NCI-H2171 treated with DMSO at 0.1 percent for 48 hours (cell line): Measurements from ENCODE around the gene PCDHAC1.
A peak's percentile ranks its signal among the peaks of the same experiment; 100 is the strongest.
"Not testable (repeated sequence)": the region's sequence is repeated elsewhere in the genome, so short reads cannot be mapped to it uniquely, and the experiment has no call there.

Experiments used
- DNase-seq: peaks from one replicate; lab custom pipeline; 2025; lab: John Stamatoyannopoulos, UW

Gene PCDHAC1, protein sequence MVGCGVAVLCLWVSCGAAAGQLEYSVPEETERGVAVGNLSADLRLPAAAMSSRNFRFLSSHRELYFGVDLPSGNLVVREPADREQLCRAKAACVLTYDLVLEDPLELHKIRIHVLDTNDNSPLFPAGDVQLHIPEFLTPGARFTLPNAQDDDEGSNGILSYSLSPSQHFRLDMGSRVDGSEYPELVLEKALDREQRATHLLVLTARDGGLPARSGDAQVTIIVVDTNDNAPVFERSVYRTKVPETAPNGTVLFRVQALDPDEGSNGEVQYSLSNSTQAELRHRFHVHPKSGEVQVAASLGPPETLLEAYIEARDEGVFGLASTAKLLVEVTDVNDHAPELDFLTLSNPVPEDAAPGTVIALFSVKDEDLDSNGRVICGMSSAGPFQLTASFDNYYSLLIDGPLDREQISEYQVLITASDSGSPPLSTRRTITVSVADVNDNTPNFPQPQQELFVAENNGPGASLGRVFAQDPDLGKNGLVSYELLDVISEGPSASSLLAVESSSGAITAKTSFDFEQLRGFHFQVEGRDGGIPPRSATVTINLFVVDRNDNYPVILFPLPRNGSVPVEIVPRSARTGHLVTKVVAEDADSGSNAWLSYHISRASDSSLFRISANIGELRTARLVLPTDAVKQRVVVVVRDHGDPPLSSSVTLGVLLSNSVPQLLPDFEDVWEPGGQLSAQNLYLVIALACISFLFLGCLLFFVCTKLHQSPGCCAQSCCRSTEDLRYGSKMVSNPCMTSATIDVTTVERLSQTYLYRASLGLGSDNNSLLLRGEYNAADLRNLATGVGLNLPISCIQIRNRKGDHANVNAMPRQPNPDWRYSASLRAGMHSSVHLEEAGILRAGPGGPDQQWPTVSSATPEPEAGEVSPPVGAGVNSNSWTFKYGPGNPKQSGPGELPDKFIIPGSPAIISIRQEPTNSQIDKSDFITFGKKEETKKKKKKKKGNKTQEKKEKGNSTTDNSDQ

DNA sequence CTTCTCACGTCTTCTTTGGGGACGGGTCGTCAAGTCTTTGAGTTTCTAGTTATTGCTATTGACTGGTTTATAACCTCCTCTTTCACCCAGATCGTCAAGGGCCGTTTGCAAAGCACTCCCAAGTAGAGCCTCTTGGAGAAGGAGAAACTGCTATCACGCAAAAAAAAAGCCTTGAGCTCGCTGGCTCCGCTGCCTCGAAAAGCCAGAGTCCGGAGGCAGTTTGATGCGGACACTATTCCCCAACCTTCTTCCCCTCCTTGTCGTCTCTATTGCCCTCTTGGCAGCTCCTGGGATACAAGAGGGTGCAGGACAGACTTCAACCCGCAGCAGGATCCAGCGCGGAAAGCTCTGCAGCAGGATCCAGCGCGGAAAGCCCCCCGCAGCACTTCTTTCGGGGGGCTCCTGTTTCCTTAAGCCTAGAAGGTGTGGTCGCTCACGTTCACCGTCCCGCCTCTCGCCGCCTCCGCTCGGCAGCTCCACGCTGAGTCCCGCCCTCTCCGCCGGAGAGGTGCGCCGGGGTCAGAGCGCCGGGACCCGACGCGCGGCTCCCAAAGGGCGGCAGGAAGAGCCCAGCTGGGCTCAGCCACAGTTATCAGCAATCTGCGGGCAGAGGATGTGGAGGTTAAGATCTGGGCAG is at the start of gene PCDHAC1:
PCDHAC1 (plus strand) TSS at position 494 of the 637 bp plus-strand sequence. CDS start 594 bp downstream, outside the sequence.
- peak; percentile 26 for DNase-seq

GRCh38 chr5:140876541-140877261 is 49.4 kb upstream of the PCDHAC1 start:
- DNase-seq: not testable (repeated sequence)

- DNase-seq: no peak
Observed at GRCh38 chr5:140877262-140877581, 48.9 kb upstream of the PCDHAC1 start.

- DNase-seq: no peak
Observed at GRCh38 chr5:140881889-140882590, 44.1 kb upstream of the PCDHAC1 start, which contains the start of gene PCDHA13. PCDHA13 (plus strand) TSS chr5:140882124; CDS start chr5:140882269, 145 bp downstream.

GRCh38 chr5:140882591-140882899 is 43.6 kb upstream of the PCDHAC1 start:
- DNase-seq: no peak

- DNase-seq: no peak
Observed at GRCh38 chr5:140883373-140883772, 42.7 kb upstream of the PCDHAC1 start.

GRCh38 chr5:140883927-140884697 is 42.0 kb upstream of the PCDHAC1 start:
- DNase-seq: no peak

DNA sequence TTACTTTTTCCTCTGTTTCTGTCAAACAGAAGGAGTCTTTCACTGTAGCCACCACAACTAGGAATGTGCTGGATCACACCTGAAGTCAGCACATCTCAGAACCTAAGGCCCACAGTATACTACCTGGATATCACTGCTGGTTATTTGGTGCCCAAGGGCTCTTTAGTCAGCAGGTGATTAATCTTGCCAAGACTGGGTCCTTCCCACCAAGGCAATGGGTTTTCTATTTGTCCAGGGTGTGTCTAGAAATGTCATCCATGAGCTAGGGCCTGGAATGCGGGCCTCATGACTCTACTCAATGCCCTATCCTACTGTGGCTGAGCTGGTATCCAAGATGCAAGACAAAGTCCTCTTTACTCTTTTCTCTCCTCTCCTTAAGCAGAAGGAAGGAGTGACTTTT is 9.8 kb upstream of the PCDHAC1 start:
- DNase-seq: no peak

GRCh38 chr5:140923601-140924000 is 2.5 kb upstream of the PCDHAC1 start:
- no peak for DNase-seq

GRCh38 chr5:140926443-140927227 is 536 bp downstream of the PCDHAC1 start:
- DNase-seq: peak; percentile 73

DNA sequence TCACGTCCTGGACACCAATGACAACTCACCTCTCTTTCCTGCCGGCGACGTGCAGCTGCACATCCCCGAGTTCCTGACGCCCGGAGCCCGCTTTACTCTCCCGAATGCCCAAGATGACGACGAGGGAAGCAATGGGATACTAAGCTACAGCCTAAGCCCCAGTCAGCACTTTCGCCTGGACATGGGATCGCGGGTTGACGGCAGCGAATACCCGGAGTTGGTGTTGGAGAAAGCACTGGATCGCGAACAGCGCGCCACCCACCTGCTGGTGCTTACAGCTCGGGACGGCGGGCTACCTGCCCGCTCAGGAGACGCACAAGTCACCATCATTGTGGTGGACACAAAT is 1.1 kb downstream of the PCDHAC1 start:
- no peak for DNase-seq

DNA sequence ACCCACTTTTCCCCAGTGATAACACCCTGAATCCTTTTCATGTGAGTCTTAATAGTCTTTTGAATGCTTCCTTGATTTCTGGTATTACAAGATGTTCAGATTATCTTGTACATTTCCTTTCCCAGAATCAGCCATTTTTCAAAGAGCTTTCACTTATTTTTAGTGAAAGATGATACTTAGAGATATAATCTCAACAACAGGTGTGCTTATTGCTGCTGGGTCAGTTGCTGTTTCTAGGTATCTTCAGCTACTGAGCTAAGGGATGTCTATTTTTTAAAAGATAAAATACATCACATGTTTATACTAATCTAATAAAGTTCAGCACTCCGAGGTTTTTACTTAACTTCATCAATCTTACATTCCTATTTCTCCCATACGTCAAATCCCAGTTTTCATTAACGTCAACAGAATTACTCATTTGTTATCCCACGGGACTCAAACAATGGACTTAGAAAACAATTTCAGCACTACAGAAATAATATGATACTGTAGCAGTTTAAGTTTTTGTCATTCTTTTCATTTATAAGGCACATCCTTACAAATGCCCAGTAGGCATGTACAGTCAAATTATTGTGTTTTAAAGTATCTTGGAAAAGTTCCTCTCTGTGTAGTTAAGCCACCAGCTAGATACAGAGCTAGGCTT is 9.0 kb downstream of the PCDHAC1 start:
- DNase-seq: no peak

- no peak for DNase-seq
Observed at GRCh38 chr5:140946578-140946977, 20.5 kb downstream of the PCDHAC1 start.

DNA sequence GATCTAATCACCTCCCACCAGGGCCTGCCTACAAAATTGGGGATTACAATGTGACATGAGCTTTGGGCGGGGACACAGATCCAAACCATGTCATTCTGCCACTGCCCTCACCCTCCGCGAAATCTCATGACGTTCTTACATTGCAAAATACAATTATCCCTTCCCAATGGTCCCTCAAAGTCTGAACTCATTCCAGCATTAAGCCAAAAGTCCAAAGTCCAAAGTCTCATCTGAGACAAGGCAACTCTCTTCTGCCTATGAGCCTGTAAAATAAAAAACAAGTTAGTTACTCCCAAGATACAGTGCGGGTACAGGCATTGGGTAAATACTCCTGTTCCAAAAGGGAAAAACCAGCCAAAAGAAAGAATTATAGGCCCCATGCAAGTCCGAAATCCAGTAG is 25.5 kb downstream of the PCDHAC1 start:
- DNase-seq: no peak

- DNase-seq: no peak
Observed at GRCh38 chr5:140953234-140953633, 27.1 kb downstream of the PCDHAC1 start.

- no peak for DNase-seq
Observed at GRCh38 chr5:140962190-140962589, 36.1 kb downstream of the PCDHAC1 start.

DNA sequence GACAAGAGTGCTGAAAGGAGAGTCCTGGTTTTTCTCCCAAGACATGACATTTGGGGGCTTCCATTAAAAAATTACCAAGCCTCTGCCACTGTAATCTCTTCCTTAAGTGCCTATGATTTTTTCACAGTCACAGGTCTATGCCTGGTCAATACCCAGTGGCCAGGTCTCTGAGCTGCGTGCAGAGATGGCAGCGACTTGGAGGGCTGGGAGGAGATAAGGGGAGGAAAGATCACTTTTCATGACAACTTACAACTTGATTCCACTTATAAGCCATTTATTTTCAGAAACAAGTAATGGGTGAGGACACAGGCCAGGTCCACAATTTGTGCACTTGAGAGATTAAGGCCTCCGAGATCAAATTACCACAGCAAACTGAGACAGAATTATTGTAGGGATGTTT is 38.3 kb downstream of the PCDHAC1 start:
- DNase-seq: no peak

DNA sequence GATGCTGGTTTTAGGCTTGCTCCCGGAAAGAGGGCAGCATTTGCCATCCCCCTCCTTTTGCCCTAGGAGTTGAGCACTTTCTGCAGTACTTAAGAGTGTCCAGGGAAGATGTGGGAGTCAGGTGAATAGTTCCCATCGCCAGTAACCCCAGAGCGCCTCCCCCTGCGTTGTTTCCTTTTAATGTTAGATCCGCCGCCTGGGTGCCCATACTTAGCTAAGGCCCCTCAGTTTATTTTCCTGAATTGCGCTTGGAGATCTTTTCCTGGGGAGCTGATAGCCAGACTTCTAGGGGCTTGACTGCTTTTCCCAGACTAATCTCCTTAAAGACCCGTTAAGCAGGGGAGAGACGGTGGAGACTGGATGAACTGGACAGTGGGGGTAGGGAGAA is 39.8 kb downstream of the PCDHAC1 start:
- DNase-seq: peak; percentile 14
